ENCODE data around the gene TRABD2B. TPM values are rescaled to one million over a fixed set of nuclear protein-coding genes. Genes with fewer than 3 reads are reported as not detected.

The TRABD2B gene
- total RNA-seq, 4 donors from 2014 or later, result 0.83 to 2.6 (median 1.9) TPM

- Histone ChIP-seq H3K36me3 (no peaks in the 10 kb centered on the region), H3K4me1 (peaks cover 19% of the 10 kb centered on the region), H3K27ac (no peak overlapping the region), H3K4me3 (no peak overlapping the region), H3K27me3 (no peaks in the 10 kb centered on the region), H3K9me3 (no peaks in the 10 kb centered on the region)
- 90% methylated on average over 4 of the region's 4 CpGs for WGBS
- TF ChIP-seq EP300 (IDR thresholded peaks at IDR 0.05) (no peak), POLR2A (IDR thresholded peaks at IDR 0.05) (no peak)
- no peak for DNase-seq (ENCODE audit: low spot score in 2 of 2)
Measured at GRCh38 chr1:47788761-47789160, 208.4 kb downstream of the TRABD2B start.

GRCh38 chr1:47787560-47787959, 209.6 kb downstream of the TRABD2B start:
- H3K27ac ChIP-seq, result no peak overlapping the region
- 100% methylated on average over 1 of the region's 1 CpG for WGBS
- H3K4me3 ChIP-seq, result no peak overlapping the region
- H3K9me3 ChIP-seq, result no peaks in the 10 kb centered on the region
- TF ChIP-seq POLR2AphosphoS5 (IDR thresholded peaks at IDR 0.05) (no peak), CTCF (IDR thresholded peaks at IDR 0.05) (no peak), EP300 (IDR thresholded peaks at IDR 0.05) (no peak), POLR2A (IDR thresholded peaks at IDR 0.05) (no peak)
- DNase-seq (ENCODE audit: low spot score in 2 of 2), result no peak
- no peaks in the 10 kb centered on the region for H3K27me3 ChIP-seq
- peaks cover 25% of the 10 kb centered on the region for H3K4me1 ChIP-seq
- no peaks in the 10 kb centered on the region for H3K36me3 ChIP-seq

- TF ChIP-seq CTCF (IDR thresholded peaks at IDR 0.05) (no peak), POLR2A (IDR thresholded peaks at IDR 0.05) (no peak), POLR2AphosphoS5 (IDR thresholded peaks at IDR 0.05) (no peak), EP300 (IDR thresholded peaks at IDR 0.05) (no peak)
- no peak for DNase-seq (ENCODE audit: low spot score in 2 of 2)
- no peak overlapping the region for H3K27ac ChIP-seq
- 44% methylated on average over 5 of the region's 6 CpGs for WGBS
- no peaks in the 10 kb centered on the region for H3K36me3 ChIP-seq
- H3K4me1 ChIP-seq, result peaks cover 36% of the 10 kb centered on the region
- H3K4me3 ChIP-seq, result no peak overlapping the region
- H3K27me3 ChIP-seq, result no peaks in the 10 kb centered on the region
- H3K9me3 ChIP-seq, result no peaks in the 10 kb centered on the region
Measured at GRCh38 chr1:47786316-47786715, 210.9 kb downstream of the TRABD2B start.

- H3K36me3 ChIP-seq, result no peaks in the 10 kb centered on the region
- WGBS, result 63% methylated on average over 7 of the region's 10 CpGs
- no peak for DNase-seq (ENCODE audit: low spot score in 2 of 2)
- peaks cover 41% of the 10 kb centered on the region for H3K4me1 ChIP-seq
- H3K27ac ChIP-seq, result no peak overlapping the region
- TF ChIP-seq POLR2A (IDR thresholded peaks at IDR 0.05), result no peak
- no peak for TF ChIP-seq EP300 (IDR thresholded peaks at IDR 0.05)
- no peak for TF ChIP-seq CTCF (IDR thresholded peaks at IDR 0.05)
- TF ChIP-seq POLR2AphosphoS5 (IDR thresholded peaks at IDR 0.05), result no peak
- no peaks in the 10 kb centered on the region for H3K9me3 ChIP-seq
- no peak overlapping the region for H3K4me3 ChIP-seq
- no peaks in the 10 kb centered on the region for H3K27me3 ChIP-seq
Measured at GRCh38 chr1:47785561-47786271, 211.5 kb downstream of the TRABD2B start.

- no peaks in the 10 kb centered on the region for H3K9me3 ChIP-seq
- WGBS, result 65% methylated on average over 4 of the region's 4 CpGs
- H3K36me3 ChIP-seq, result no peaks in the 10 kb centered on the region
- no peak overlapping the region for H3K27ac ChIP-seq
- no peak for TF ChIP-seq POLR2AphosphoS5 (IDR thresholded peaks at IDR 0.05)
- DNase-seq (ENCODE audit: low spot score in 2 of 2), result no peak
- H3K4me1 ChIP-seq, result peaks cover 41% of the 10 kb centered on the region
- H3K4me3 ChIP-seq, result no peak overlapping the region
- H3K27me3 ChIP-seq, result no peaks in the 10 kb centered on the region
Measured at GRCh38 chr1:47785118-47785517, 212.1 kb downstream of the TRABD2B start.

- no peaks in the 10 kb centered on the region for H3K27me3 ChIP-seq
- no peaks in the 10 kb centered on the region for H3K9me3 ChIP-seq
- peaks cover 41% of the 10 kb centered on the region for H3K4me1 ChIP-seq
- no peak overlapping the region for H3K4me3 ChIP-seq
- no peak for DNase-seq (ENCODE audit: low spot score in 2 of 2)
- H3K27ac ChIP-seq, result no peak overlapping the region
- TF ChIP-seq POLR2AphosphoS5 (IDR thresholded peaks at IDR 0.05) (no peak), POLR2A (IDR thresholded peaks at IDR 0.05) (no peak), CTCF (IDR thresholded peaks at IDR 0.05) (no peak), EP300 (IDR thresholded peaks at IDR 0.05) (no peak)
- 74% methylated on average over 6 of the region's 6 CpGs for WGBS
- no peaks in the 10 kb centered on the region for H3K36me3 ChIP-seq
Measured at GRCh38 chr1:47784497-47784822, 212.7 kb downstream of the TRABD2B start.
